Prostate gland (tissue), 2 donors: ENCODE results near the gene TRPC5OS. TPM values are rescaled to one million over a fixed set of nuclear protein-coding genes. Genes with fewer than 3 reads are reported as not detected.

Experiments
- DNase-seq: peaks from one replicate; pipeline ENCODE4 v3.0.0-alpha.2; 2019; ENCODE audit warnings: low spot score
- H3K27ac ChIP-seq, 2 donors: fragments of 200-600 bp; sonication (generic); 2 replicates each; pipeline ENCODE4 v1.5.1; 2017 to 2019
- H3K27me3 ChIP-seq: fragments of 200-600 bp; sonication (generic); replicated peaks from 2 replicates; pipeline ENCODE4 v1.5.1; 2019; ENCODE audit not compliant: insufficient read depth
- H3K36me3 ChIP-seq, 2 donors: fragments of 200-600 bp; sonication (generic); 1 replicate in 1 of 2; 2 replicates in 1 of 2; pipeline versions ENCODE4 v1.5.1 to v1.8.1; 2017 to 2019
- H3K4me1 ChIP-seq: fragments of 200-600 bp; sonication (generic); replicated peaks from 2 replicates; pipeline ENCODE4 v1.5.1; 2019
- H3K4me3 ChIP-seq, 2 donors: fragments of 200-600 bp; sonication (generic); 2 replicates each; pipeline ENCODE4 v1.5.1; 2017 to 2019
- H3K9me3 ChIP-seq: fragments of 200-600 bp; sonication (generic); 2 replicates; pipeline ENCODE4 v1.5.1; 2017
- POLR2A ChIP-seq: fragments of 450-650 bp; IDR thresholded peaks from one replicate; pipeline ENCODE4 v1.6.1; 2016; ENCODE audit warnings: antibody characterized with exemption, mild to moderate bottlenecking
- POLR2AphosphoS5 ChIP-seq: sonication (generic); formaldehyde crosslinking; IDR thresholded peaks from one replicate; pipeline ENCODE4 v1.6.1; 2017; ENCODE audit warnings: antibody characterized with exemption
- WGBS: methylation state at CpG from one replicate; pipeline ENCODE4 v1.1.5; 2018; 5-methylcytosine and 5-hydroxymethylcytosine counted together
- intact Hi-C: fragments of 100-400 bp; cut with DNase I; formaldehyde crosslinking; loops from one replicate; pipeline ENCODE4 v1.14.2; 2022
- total RNA-seq, 2 donors: library from RNA; depleted of rRNA; stranded (reverse); fragments of >200 nt; gene quantifications; one replicate each; pipeline ENCODE4 v1.1.0, GENCODE V29; 2016
- TF ChIP-seq, protein P1 (sequence below), 4 experiments: fragments of 200-600 bp in 2 of 4; fragments of 450-650 bp in 2 of 4; sonication (generic) in 2 of 4; IDR thresholded peaks; 1 replicate in 3 of 4; 2 replicates in 1 of 4; pipeline ENCODE4 v1.5.1; 2016 to 2019; ENCODE audit warnings: antibody characterized with exemption in 4 of 4, mild to moderate bottlenecking in 2 of 4, moderate library complexity in 2 of 4

The TRPC5OS gene
- total RNA-seq, 2 donors from 2014 or later = 107 TPM; not detected in 1

DNA sequence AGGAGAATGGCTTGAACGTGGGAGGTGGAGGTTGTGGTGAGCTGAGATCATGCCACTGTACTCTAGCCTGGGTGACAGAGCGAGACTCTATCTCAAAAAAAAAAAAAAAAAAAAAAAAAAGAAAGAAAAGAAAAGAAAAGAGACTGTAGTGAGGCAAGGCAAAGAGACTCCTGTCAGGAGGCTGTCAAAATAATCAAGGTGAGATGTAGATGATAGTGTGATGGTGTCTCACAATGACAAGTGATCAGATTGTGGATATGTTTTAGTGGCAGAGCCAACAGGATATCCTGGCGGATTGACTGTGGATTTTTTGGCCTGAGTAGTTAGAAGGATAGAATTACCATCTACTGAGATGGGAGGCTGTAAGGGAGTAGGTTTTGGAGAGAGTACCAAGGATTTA, 12.6 kb downstream of the TRPC5OS start:
- no peak for TF ChIP-seq POLR2A
- TF ChIP-seq, protein P1, sequence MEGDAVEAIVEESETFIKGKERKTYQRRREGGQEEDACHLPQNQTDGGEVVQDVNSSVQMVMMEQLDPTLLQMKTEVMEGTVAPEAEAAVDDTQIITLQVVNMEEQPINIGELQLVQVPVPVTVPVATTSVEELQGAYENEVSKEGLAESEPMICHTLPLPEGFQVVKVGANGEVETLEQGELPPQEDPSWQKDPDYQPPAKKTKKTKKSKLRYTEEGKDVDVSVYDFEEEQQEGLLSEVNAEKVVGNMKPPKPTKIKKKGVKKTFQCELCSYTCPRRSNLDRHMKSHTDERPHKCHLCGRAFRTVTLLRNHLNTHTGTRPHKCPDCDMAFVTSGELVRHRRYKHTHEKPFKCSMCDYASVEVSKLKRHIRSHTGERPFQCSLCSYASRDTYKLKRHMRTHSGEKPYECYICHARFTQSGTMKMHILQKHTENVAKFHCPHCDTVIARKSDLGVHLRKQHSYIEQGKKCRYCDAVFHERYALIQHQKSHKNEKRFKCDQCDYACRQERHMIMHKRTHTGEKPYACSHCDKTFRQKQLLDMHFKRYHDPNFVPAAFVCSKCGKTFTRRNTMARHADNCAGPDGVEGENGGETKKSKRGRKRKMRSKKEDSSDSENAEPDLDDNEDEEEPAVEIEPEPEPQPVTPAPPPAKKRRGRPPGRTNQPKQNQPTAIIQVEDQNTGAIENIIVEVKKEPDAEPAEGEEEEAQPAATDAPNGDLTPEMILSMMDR (IDR thresholded peaks at IDR 0.05) = no peak
- no peak for TF ChIP-seq POLR2AphosphoS5
- Histone ChIP-seq H3K27ac (no peak overlapping the region), H3K27me3 (no peaks in the 10 kb centered on the region), H3K4me3 (no peak overlapping the region), H3K4me1 (no peaks in the 10 kb centered on the region), H3K36me3 (no peaks in the 10 kb centered on the region), H3K9me3 (no peaks in the 10 kb centered on the region)
- DNase-seq = no peak
- intact Hi-C loops = no loop called here
- WGBS = 74% methylated on average over 3 of the region's 3 CpGs

DNA sequence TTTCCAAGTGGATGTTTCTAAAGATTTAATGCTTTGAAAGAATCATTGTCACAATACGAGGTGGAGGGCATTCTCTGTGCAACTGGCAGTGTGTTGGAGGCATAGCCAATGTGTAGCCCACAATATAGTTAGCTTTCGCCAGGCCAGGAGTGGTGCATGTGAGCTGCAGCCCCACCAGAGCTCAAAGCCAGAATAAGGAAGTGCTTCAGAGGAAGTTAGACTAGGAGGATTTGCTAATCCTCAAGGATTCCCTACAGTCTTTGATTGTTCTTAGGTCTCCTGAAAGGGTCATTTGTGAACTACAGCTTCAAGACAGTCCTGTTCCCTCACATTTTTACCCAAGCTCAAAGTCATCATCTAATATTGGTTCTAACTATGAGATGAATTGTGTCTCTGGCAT, 16.4 kb downstream of the TRPC5OS start:
- WGBS = 70% methylated on average over 2 of the region's 2 CpGs
- TF ChIP-seq POLR2AphosphoS5 (no peak), POLR2A (no peak)
- TF ChIP-seq, protein P1 (IDR thresholded peaks at IDR 0.05) = no peak
- H3K4me3 ChIP-seq = no peak overlapping the region
- H3K27me3 ChIP-seq = no peaks in the 10 kb centered on the region
- H3K27ac ChIP-seq = no peak overlapping the region
- intact Hi-C loops = no loop called here
- no peaks in the 10 kb centered on the region for H3K9me3 ChIP-seq
- no peak for DNase-seq
- no peaks in the 10 kb centered on the region for H3K4me1 ChIP-seq
- no peaks in the 10 kb centered on the region for H3K36me3 ChIP-seq

DNA sequence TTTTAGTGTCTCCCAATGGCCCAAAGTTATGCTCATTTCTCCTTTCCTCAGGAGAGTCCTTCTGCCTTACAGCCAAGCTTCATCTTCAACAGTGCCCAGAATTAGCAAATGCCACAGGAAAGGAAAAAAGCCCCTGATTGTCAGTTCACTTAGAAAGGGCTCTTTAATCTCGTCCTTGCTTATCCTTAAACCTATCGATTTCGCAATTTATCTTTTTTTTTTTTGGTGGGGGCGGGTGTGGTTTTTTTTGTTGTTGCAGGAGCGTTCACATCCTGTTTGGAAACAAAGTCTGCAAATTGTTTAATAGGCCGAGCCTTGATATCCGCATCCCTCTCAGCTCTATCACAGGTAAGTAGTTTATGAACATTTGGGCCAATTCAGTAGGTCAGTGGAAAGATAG, 20.2 kb downstream of the TRPC5OS start:
- no peaks in the 10 kb centered on the region for H3K27me3 ChIP-seq
- H3K4me3 ChIP-seq = no peak overlapping the region
- WGBS = 85% methylated on average over 7 of the region's 7 CpGs
- TF ChIP-seq, protein P1 (IDR thresholded peaks at IDR 0.05) = no peak
- TF ChIP-seq POLR2A = no peak
- TF ChIP-seq POLR2AphosphoS5 = no peak
- intact Hi-C loops = no loop called here
- no peak overlapping the region for H3K27ac ChIP-seq
- H3K4me1 ChIP-seq = no peaks in the 10 kb centered on the region
- no peak for DNase-seq
- H3K36me3 ChIP-seq = no peaks in the 10 kb centered on the region
- no peaks in the 10 kb centered on the region for H3K9me3 ChIP-seq

DNA sequence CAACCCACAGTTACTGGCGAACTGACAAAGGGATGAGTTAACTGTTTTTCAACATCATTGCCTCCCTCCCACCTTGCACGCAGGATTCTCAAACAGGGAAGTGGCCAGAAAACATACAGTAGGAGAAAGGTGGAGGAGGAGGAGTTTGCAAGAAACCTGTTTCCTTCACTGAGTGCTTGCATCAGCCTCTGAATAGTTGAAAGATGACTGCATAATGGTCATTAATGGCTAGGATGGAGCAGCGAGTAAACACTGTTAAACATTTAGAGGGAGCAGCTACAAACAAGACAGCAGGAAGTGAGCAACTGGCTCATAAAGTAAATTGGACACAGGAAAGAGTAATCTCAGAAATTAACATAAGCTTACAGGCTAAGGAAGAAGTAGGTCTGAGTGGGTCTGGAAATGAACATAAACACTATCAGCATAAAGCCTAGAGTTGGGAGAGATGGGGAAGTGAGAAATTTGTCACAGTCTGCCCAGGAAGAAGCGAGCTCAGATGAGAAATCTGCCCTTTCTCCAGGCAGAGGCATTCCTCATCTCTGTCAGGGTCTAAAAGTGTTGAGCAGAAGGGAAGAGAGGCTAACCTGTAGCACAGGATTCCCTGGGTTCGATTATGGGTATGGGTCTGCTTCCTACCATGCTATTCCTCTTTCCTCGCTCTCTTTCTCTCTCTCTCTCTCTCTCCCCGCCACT, 38.6 kb downstream of the TRPC5OS start:
- H3K27ac ChIP-seq = no peak overlapping the region
- TF ChIP-seq POLR2AphosphoS5 = no peak
- TF ChIP-seq POLR2A = no peak
- TF ChIP-seq, protein P1 (IDR thresholded peaks at IDR 0.05) = no peak
- intact Hi-C loops = no loop called here
- H3K9me3 ChIP-seq = no peaks in the 10 kb centered on the region
- H3K27me3 ChIP-seq = no peaks in the 10 kb centered on the region
- no peaks in the 10 kb centered on the region for H3K36me3 ChIP-seq
- DNase-seq = peak; percentile 3
- no peaks in the 10 kb centered on the region for H3K4me1 ChIP-seq
- 47% methylated on average over 7 of the region's 7 CpGs for WGBS
- H3K4me3 ChIP-seq = no peak overlapping the region

DNA sequence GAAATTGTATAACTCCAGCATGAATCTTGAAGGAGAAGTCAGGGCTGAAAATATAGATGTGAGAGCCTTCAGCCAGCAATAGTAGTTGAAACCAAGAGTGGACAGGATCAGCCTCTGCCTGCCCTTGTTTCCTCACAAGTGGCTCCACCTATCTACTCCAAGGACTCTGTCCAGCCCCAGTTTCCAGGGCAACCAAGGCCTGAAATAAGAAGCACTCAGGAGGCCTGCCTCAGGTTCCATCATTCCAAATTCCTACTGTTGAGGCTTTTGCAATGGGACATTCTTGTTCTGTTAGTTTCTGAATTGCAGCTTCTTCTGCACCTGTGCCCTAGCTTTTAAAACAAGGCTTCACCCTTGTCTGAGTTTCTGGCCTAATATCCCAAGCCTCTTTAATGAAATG, 41.6 kb downstream of the TRPC5OS start:
- Histone ChIP-seq H3K27me3 (no peaks in the 10 kb centered on the region), H3K27ac (no peak overlapping the region), H3K9me3 (no peaks in the 10 kb centered on the region), H3K4me1 (no peaks in the 10 kb centered on the region), H3K4me3 (no peak overlapping the region), H3K36me3 (no peaks in the 10 kb centered on the region)
- TF ChIP-seq POLR2A (no peak), POLR2AphosphoS5 (no peak)
- TF ChIP-seq, protein P1 (IDR thresholded peaks at IDR 0.05) = no peak
- intact Hi-C loops = no loop called here
- no peak for DNase-seq
